Tibial nerve (tissue), 3 donors: ENCODE measurements around the gene HEG1.

ENCODE experiments used
- CTCF ChIP-seq, 5 experiments: fragments of 200-600 bp in 3 of 5; fragments of 450-650 bp in 2 of 5; sonication (generic) in 3 of 5; IDR thresholded peaks; one replicate each; pipeline ENCODE4 v1.5.1; 2016 to 2019; ENCODE audit warnings: antibody characterized with exemption in 5 of 5, mild to moderate bottlenecking in 3 of 5, moderate library complexity in 2 of 5
- POLR2A ChIP-seq, 2 donors: fragments of 450-650 bp; IDR thresholded peaks; one replicate each; pipeline ENCODE4 v1.6.1; 2017; ENCODE audit warnings: antibody characterized with exemption in 2 of 2, mild to moderate bottlenecking in 2 of 2, moderate library complexity in 2 of 2

- TF ChIP-seq POLR2A (IDR thresholded peaks at IDR 0.05): no peak
- no peak for TF ChIP-seq CTCF (IDR thresholded peaks at IDR 0.05)
Measured at GRCh38 chr3:125022206-125022605, 33.6 kb downstream of the HEG1 start.
